Parathyroid adenoma (tissue), 2 donors: Measurements from ENCODE around the gene ASS1.

Experiments
- H2AFZ ChIP-seq: fragments of 300-600 bp; sonication (generic); one replicate; pipeline ENCODE4 v1.7.0; 2017; ENCODE audit warnings: antibody characterized with exemption, mild to moderate bottlenecking
- H3K27ac ChIP-seq: fragments of 300-600 bp; sonication (generic); one replicate; pipeline ENCODE4 v1.7.0; 2017
- H3K27me3 ChIP-seq: fragments of 300-600 bp; sonication (generic); one replicate; pipeline ENCODE4 v1.7.0; 2017; ENCODE audit warnings: low read length; ENCODE audit not compliant: control insufficient read depth, insufficient read depth
- H3K36me3 ChIP-seq: fragments of 300-600 bp; sonication (generic); one replicate; pipeline ENCODE4 v1.7.0; 2017; ENCODE audit warnings: low read length; ENCODE audit not compliant: control insufficient read depth, insufficient read depth
- H3K4me1 ChIP-seq: fragments of 300-600 bp; sonication (generic); one replicate; pipeline ENCODE4 v1.7.0; 2017; ENCODE audit warnings: control low read depth
- H3K4me2 ChIP-seq: fragments of 300-600 bp; sonication (generic); one replicate; pipeline ENCODE4 v1.7.0; 2017; ENCODE audit warnings: low read length
- H3K4me3 ChIP-seq: fragments of 300-600 bp; sonication (generic); one replicate; pipeline ENCODE4 v1.7.0; 2017; ENCODE audit warnings: low read depth, low read length
- H3K79me2 ChIP-seq: fragments of 300-600 bp; sonication (generic); one replicate; pipeline ENCODE4 v1.7.0; 2017; ENCODE audit warnings: control low read depth
- H3K9ac ChIP-seq: fragments of 300-600 bp; sonication (generic); one replicate; pipeline ENCODE4 v1.7.0; 2017; ENCODE audit warnings: mild to moderate bottlenecking
- H3K9me3 ChIP-seq: fragments of 300-600 bp; sonication (generic); one replicate; pipeline ENCODE4 v1.7.0; 2017; ENCODE audit warnings: low read length; ENCODE audit not compliant: control insufficient read depth
- CTCF ChIP-seq: fragments of 300-600 bp; sonication (generic); IDR thresholded peaks from one replicate; pipeline ENCODE4 v1.7.0; 2017; ENCODE audit warnings: antibody characterized with exemption, mild to moderate bottlenecking
- donor health status: primary hyperparathyroidism.

Gene ASS1

GRCh38 chr9:130405657-130406257 is 39.0 kb upstream of the ASS1 start:
- Histone ChIP-seq H2AFZ (no peak overlapping the region), H3K27me3 (no peaks in the 10 kb centered on the region), H3K9ac (no peak overlapping the region), H3K4me2 (no peak overlapping the region), H3K9me3 (no peaks in the 10 kb centered on the region), H3K27ac (no peak overlapping the region), H3K4me3 (no peak overlapping the region), H3K79me2 (no peaks in the 10 kb centered on the region), H3K4me1 (no peaks in the 10 kb centered on the region), H3K36me3 (no peaks in the 10 kb centered on the region)
- no peak for TF ChIP-seq CTCF

GRCh38 chr9:130406278-130406895 is 38.4 kb upstream of the ASS1 start:
- no peak overlapping the region for H3K4me3 ChIP-seq
- H3K36me3 ChIP-seq: no peaks in the 10 kb centered on the region
- H3K9ac ChIP-seq: no peak overlapping the region
- no peak for TF ChIP-seq CTCF
- no peaks in the 10 kb centered on the region for H3K79me2 ChIP-seq
- H3K9me3 ChIP-seq: no peaks in the 10 kb centered on the region
- no peak overlapping the region for H3K4me2 ChIP-seq
- no peak overlapping the region for H3K27ac ChIP-seq
- no peaks in the 10 kb centered on the region for H3K4me1 ChIP-seq
- H2AFZ ChIP-seq: no peak overlapping the region
- no peaks in the 10 kb centered on the region for H3K27me3 ChIP-seq

- Histone ChIP-seq H3K27ac (no peak overlapping the region), H3K36me3 (no peaks in the 10 kb centered on the region), H3K4me1 (no peaks in the 10 kb centered on the region), H3K4me2 (no peak overlapping the region), H3K9me3 (no peaks in the 10 kb centered on the region), H3K9ac (no peak overlapping the region), H2AFZ (no peak overlapping the region), H3K4me3 (no peak overlapping the region), H3K27me3 (no peaks in the 10 kb centered on the region), H3K79me2 (no peaks in the 10 kb centered on the region)
- no peak for TF ChIP-seq CTCF
Measured at GRCh38 chr9:130407916-130408663, 36.7 kb upstream of the ASS1 start.

- Histone ChIP-seq H3K27me3 (no peaks in the 10 kb centered on the region), H3K4me2 (no peak overlapping the region), H3K27ac (no peak overlapping the region), H3K36me3 (no peaks in the 10 kb centered on the region), H3K79me2 (no peaks in the 10 kb centered on the region), H2AFZ (no peak overlapping the region), H3K4me3 (no peak overlapping the region), H3K9ac (no peak overlapping the region), H3K9me3 (no peaks in the 10 kb centered on the region), H3K4me1 (no peaks in the 10 kb centered on the region)
- TF ChIP-seq CTCF: no peak
Measured at GRCh38 chr9:130408669-130409068, 36.1 kb upstream of the ASS1 start.
